ENCODE data around the gene CHST11.

The CHST11 gene

DNA sequence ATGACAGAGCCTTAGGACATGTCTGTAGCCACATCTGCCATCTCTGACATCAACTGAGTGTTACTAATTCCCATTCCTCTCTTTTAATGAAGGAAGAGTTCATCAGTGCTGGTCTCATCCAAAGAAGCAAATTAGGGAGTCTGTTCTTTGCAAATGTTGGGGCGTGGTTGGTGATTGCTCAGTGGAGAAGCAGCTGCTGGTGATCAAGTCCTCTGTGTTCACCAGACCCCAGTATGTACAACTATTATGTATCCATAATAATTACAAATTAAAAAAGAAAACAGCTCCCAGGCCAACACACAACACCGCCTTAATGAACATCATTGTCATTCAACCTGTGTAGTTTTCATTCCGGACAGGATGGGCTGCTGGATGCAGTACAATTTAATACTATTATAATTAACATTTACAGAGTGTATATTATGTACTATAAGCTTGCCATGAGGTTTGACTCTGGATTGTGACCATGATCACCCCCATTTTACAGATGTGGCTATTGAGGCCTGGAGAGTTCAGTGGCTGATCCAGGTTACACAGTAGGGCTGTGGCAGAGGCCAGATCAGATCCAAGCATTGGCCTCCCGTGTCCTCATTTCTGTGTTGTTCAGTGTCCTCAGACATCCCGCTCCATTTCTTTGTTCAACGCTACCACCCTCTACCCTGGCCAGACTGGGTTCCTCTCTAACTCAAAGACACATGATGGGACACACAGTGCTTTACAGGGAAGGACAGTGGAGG is 179.0 kb downstream of the CHST11 start:
- no peak for DNase-seq
- no peak for TF ChIP-seq POLR2A (IDR thresholded peaks at IDR 0.05; ENCODE audit: low read length)
- no peak for TF ChIP-seq GATA1 (IDR thresholded peaks at IDR 0.05; ENCODE audit: low read depth, low read length)

DNA sequence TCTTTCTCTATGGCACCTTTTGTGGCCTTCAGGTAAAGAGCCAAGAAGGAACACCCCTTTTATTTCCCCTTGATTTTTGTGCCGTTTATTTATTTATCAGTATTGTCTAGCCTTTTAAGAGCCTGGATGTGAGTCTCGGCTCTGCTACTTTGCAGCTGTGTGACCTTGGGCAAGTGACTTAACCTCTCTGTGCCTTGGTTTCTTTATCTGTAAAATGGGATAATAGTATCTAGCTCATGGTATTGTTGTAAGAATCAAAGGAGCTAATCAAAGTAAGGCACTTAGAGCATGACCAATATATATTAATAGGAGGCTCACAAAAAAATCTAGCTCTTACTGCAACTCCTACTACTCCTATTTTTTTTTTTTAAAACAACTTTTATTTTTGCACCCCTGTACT is 179.7 kb downstream of the CHST11 start:
- TF ChIP-seq POLR2A (IDR thresholded peaks at IDR 0.05; ENCODE audit: low read length) = no peak
- no peak for TF ChIP-seq GATA1 (IDR thresholded peaks at IDR 0.05; ENCODE audit: low read depth, low read length)
- DNase-seq = no peak

DNA sequence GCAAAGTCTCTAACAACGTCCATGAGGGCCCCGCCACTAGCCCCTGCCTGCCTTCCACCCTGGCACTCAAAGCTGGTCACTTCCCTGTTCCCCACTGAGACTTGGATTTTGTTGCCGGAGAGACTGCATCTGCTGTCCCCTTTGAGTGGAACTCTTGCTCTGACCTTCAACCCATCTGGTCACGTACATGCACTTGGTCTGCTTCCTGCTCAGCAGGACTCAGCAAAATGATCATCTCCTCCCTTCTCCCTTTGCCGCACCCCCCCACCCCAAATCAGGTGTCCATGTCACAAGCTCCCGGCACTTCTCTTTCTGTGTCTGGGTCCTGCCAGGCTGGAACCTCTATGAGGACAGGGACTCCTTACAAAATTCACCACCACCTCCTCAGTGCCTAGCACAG is 180.9 kb downstream of the CHST11 start:
- no peak for TF ChIP-seq GATA1 (IDR thresholded peaks at IDR 0.05; ENCODE audit: low read depth, low read length)
- TF ChIP-seq POLR2A (IDR thresholded peaks at IDR 0.05; ENCODE audit: low read length) = no peak
- DNase-seq = no peak

- TF ChIP-seq GATA1 (IDR thresholded peaks at IDR 0.05; ENCODE audit: low read depth, low read length) (no peak), POLR2A (IDR thresholded peaks at IDR 0.05; ENCODE audit: low read length) (no peak)
- DNase-seq = no peak
Measured at GRCh38 chr12:104638218-104638850, 181.6 kb downstream of the CHST11 start.

DNA sequence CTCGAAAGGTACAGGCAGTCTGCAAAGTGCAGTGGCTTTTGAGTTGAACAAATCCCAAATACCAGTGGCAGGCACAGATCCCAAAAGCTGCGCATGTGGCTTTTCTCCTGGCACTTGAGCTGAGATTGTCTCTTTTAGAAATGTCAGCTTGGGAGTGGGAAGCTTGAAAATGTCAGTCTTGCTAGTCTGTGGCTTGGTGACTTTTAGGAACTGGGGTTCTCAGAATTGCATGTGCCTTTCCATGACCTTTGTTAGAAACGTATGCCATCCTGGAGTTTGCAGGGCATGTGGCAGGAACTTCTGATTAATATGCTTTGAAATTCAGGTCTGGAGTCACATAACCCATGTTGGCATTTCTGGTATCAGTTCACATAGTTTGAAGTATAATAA is 182.1 kb downstream of the CHST11 start:
- TF ChIP-seq POLR2A (IDR thresholded peaks at IDR 0.05; ENCODE audit: low read length) = no peak
- no peak for TF ChIP-seq GATA1 (IDR thresholded peaks at IDR 0.05; ENCODE audit: low read depth, low read length)
- DNase-seq = no peak

- no peak for DNase-seq
- no peak for TF ChIP-seq GATA1 (IDR thresholded peaks at IDR 0.05; ENCODE audit: low read depth, low read length)
- TF ChIP-seq POLR2A (IDR thresholded peaks at IDR 0.05; ENCODE audit: low read length) = no peak
Measured at GRCh38 chr12:104640956-104641355, 184.2 kb downstream of the CHST11 start.

DNA sequence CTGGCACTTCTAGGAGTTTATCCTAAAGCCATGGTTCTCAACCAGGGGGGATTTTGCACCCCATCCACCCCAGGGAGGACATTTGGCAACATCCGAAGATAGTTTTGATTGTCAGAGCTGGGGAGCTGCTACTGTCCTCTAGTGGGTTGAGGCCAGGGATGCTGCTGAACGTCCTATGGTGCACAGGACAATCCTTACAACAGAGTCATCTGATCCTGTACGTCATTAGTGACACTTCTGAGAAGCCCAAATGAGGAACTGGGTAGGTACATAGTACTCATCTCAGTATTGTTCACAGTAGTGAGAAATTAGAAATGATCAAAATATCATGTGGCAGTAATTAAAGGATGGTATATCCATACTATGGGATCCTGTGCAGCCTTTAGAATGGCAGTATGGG is 185.1 kb downstream of the CHST11 start:
- TF ChIP-seq GATA1 (IDR thresholded peaks at IDR 0.05; ENCODE audit: low read depth, low read length) (no peak), POLR2A (IDR thresholded peaks at IDR 0.05; ENCODE audit: low read length) (no peak)

GRCh38 chr12:104643093-104643818 is 186.5 kb downstream of the CHST11 start:
- no peak for DNase-seq

More for the DNA sequence above, 185.1 kb downstream of the CHST11 start:
- no peak for DNase-seq

DNA sequence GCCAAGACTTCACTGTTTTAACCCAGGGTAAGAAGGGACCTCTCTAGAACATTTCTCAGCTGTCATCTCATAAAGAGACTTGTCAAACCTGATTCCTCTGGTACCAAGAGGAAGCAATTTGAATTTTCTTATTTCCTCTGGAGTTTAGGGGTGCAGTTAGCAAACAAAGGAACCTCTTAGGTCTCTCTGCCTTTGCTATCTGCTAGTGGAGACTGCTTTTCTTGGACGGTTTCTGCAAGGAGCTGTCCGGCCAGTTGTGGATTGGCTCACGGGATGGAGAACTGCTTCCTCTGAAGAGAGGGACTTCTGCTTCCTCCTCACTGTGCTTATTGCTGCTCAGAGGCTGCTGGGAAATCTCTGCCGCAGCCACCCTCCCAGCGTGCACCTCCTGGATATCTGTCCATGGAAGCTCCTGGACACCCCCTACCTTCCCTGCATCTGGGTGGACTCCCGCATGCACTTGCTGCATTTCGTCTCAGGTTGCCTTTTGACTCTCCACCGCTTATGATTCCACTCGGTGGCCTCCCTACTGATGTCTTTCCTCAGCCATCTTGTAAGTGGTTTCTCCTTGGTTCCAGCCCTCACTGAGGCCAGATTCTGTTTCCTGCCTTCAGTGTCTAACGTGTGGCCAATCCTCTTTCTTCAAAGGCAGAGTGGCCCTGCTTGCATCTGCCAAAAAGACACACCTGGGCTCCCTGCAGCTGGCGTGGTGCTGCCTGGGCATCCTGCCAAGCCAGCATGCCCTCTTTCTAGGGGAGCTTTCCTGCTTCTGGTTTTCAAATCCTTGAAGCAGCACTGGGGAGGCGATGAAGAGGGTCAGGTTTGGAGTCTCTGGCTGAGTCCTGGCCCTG is 187.3 kb downstream of the CHST11 start:
- DNase-seq = no peak
- TF ChIP-seq POLR2A (IDR thresholded peaks at IDR 0.05; ENCODE audit: low read length) (no peak), GATA1 (IDR thresholded peaks at IDR 0.05; ENCODE audit: low read depth, low read length) (no peak)

More at GRCh38 chr12:104643093-104643818, 186.5 kb downstream of the CHST11 start:
- TF ChIP-seq GATA1 (IDR thresholded peaks at IDR 0.05; ENCODE audit: low read depth, low read length) (no peak), POLR2A (IDR thresholded peaks at IDR 0.05; ENCODE audit: low read length) (no peak)

- DNase-seq = no peak
- TF ChIP-seq GATA1 (IDR thresholded peaks at IDR 0.05; ENCODE audit: low read depth, low read length) (no peak), POLR2A (IDR thresholded peaks at IDR 0.05; ENCODE audit: low read length) (no peak)
Measured at GRCh38 chr12:104648756-104649155, 192.0 kb downstream of the CHST11 start.

DNA sequence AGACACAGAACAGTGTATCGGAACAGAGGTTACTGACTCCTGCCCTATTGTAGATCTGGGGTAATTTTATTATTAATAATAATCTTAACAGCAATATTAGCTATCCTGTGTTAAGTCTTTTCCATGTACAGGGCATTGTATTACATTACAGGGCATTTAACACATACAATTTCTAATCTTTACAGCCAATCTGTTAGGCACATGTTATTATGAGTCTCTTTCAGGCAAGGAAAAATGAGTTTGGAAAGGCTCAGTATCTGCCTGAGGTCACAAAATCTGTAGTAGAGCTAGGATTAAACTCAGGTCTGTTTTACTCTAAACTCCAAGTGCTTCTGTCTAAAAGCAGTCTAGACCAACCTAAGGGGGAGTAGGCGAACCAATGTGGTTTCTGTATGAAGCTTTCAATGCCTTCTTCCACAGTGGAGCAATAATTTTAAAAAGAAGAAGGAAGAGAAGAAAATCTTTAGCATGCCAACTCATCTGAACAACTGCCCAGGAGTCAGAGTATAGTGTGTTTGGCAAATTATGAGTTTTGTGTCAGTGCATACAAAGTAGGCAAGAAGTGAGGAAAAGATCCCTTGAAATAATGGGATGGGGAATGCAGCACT is 192.6 kb downstream of the CHST11 start:
- no peak for TF ChIP-seq GATA1 (IDR thresholded peaks at IDR 0.05; ENCODE audit: low read depth, low read length)
- TF ChIP-seq POLR2A (IDR thresholded peaks at IDR 0.05; ENCODE audit: low read length) = no peak
- no peak for DNase-seq

DNA sequence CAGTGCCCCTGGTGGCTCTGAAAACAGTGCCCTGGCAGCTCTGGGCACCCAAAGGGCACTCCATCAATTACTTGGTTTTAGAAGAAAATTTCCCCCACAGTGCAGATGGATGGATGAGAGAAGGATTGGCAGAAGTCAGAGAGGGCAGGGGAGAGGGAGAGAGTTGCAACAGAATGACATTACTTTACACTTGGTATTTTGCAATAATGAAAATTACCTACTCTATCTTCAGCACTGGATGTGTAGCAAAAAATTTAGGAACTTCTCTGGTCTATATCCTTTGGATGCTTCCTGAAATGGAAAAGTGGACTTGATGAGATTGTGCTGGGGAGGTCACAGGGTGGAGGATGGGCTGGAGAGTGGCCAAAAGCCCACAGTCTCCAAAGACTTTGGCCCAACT is 193.2 kb downstream of the CHST11 start:
- TF ChIP-seq POLR2A (IDR thresholded peaks at IDR 0.05; ENCODE audit: low read length) (no peak), GATA1 (IDR thresholded peaks at IDR 0.05; ENCODE audit: low read depth, low read length) (no peak)
- DNase-seq = no peak

DNA sequence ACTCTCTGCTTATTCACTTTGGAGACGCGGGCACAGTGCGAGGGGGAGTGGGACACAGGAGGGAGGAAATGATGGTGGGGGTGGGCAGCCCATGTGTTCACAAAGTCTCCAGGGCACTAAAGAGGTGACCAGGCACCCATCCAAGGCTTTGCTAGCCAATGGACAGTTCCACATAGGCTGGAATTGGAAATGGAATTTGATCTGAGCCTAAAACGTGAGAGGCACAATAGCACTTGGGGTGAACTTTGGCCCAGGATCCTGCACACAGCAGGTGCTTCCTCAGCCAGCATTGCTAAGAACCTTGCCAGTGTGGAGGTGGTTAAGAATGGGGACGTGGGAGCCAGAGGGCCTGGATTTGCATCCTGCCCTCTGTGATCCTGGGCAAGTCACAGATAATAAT is 193.8 kb downstream of the CHST11 start:
- DNase-seq = no peak
- TF ChIP-seq GATA1 (IDR thresholded peaks at IDR 0.05; ENCODE audit: low read depth, low read length) (no peak), POLR2A (IDR thresholded peaks at IDR 0.05; ENCODE audit: low read length) (no peak)
